Activated CD8-positive, alpha-beta memory T cell treated with anti-CD3 and anti-CD28 coated beads for 4 hours (primary cell): ENCODE results near the gene SNCB.

Source experiments
- DNase-seq, 2 donors: peaks; one replicate each; pipeline ENCODE4 v3.0.0-alpha.2; 2020; ENCODE audit warnings: low read depth in 2 of 2

Gene SNCB

DNA sequence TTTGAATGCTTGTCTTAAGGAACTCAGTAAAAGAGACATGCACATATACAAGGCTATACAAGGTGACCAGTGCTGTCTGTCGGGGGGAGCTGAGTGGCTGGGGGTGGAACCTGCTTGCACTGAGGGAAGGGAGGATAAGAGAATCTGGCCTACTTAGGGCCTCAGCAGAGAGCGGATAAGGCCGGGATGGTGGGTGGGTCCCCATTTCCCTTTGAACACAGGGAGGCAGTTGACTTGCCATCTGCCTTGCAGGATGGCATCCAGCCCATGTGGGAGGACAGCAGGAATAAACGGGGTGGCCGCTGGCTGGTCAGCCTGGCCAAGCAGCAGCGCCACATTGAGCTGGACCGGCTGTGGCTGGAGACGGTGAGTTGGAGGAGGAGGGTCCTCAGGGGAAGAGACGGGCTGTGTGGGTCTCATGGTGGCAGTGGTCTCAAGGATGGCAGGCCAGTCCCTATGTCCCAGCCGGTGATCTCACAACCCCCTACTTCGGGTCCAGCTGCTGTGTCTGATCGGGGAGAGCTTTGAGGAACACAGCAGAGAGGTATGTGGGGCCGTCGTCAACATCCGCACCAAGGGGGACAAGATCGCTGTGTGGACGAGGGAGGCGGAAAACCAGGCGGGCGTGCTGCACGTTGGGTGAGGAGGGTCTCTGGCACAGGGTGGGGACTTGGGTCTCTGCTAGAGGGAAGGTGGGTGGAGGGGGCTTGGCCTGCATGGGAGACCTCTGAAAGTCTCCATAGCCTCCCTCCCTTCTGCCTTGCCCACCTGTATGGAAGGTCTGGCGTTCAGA lies 14.7 kb upstream of the SNCB start:
- DNase-seq, result no peak

DNA sequence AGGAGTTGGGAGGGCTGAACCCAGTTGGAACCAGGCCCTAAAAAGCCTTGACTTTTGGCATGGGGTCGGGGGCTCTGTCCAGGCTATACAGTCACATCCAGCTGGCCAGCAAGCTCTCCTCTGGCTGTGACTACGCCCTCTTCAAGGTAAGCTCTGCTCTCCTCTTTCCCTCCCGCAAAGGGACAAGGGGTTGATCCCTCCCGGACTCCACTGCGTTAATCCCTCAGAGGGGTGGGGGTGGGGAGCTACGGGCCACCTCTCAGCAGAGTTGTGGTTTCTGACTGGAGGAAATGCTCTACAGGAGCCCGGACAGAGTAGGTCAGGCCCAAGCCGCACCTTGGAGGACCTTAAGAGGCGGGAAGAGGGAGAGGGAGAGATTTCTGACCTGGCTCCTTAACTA lies 14.0 kb upstream of the SNCB start:
- DNase-seq, result no peak

DNA sequence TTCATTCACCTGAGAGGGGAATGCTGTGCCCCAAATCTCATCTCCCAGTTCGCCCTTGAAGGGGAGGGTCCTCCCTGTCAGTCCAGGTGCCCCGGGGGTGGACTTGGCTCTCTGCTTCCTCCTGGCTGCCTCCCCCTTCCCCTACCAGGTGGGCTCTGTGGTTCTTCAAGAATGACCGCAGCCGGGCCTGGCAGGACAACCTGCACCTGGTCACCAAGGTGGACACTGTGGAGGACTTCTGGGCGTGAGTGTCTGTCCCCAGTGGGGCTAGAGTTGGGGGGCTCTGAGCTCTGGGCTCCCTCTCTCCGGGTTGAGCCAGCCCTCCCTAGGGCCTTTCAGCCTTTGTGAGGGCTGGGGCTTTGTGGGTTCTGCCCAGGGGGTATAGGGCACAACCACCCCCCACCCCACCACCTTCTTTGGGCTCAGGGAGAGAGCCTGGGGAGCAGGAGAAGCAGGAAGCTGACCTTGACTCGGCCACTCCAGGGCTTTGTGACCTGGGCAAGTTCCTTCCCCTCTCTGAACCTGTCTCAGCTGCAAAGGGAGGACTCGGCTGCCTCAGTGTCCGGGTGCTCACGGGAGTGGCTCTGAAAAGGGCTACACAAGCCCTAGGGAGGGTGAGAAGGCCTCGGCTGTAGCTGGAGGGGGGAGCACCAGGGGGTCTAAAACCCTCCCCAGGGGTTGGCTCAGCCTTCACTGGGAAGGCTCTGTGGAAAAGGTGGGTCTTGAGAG lies 13.3 kb upstream of the SNCB start:
- DNase-seq, result no peak

DNA sequence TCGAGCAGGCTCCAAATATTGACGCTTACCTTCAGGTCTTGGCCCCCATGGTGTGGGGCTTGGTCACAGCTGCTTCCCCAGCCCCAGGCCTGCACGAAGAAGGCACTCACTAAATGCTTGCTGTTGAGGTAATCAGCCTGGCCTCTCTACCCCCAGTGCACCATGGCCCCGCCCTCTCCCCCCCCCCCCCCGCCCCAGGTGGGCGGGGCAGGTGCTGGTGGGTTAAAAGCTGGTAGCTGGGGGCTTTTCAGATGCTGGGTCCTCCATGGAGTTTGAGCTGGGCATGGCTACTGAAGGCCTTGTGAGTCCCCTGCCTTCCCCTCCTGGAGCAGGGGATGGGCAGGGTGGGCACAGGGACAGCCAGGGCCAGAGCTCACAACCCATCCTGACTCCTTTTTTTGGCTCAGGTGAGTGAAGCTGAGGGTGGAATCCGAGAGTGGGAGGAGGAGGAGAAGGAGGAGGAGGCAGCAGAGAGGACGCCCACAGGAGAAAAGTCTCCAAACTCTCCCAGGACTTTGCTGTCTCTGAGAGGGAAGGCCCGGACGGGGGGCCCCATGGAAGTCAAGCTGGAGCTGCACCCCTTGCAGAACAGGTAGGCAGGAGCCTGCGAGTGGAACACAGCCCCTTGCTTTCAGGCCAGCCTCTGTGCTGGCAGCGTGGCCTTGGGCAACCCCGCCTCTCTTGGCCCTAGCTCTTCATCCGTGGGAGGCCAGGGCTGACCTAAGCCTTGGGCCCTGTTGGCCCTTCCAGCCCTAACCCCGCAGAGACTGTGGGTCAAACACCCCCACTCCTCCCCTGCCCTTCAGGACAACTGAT lies 12.5 kb upstream of the SNCB start:
- DNase-seq, result no peak

DNA sequence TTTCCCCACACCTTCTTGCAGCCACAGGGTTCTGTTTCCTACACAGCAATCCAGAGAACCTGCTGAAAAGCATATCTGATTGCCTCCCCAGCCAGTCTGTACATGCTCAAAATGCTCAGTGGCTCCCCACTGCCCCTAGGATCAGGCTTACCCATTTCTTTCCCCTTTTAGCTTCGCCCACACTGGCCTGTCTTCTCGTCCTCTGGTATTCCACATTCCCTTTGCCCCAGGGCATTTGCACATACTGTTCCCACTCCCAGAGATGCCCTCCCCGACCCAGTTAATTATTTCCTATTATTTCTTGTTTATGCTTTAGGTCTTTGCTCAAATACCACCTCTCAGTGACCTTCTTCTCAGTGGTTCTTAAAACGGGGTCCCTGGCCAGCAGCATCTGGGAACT lies 10.3 kb upstream of the SNCB start:
- no peak for DNase-seq

DNA sequence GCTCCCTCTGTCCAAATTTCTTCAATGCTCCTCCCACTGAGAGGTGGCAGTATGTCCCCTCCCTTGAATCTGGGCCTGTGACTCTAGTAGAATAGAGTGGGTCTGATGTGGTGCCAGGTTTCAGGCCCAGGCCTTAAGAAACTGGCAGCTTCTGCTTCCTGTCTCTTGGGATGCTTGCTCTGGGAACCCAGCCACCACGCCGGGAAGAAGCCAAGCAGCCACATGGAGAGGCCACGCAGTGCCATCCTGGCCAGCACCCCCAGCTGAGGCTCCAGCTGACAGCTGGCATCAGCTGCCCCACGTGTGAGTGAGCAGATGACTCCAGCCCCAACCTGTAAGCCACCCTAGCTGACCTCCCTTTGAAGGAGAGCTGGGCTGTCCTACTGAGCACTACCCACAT lies 9.6 kb upstream of the SNCB start:
- no peak for DNase-seq

DNA sequence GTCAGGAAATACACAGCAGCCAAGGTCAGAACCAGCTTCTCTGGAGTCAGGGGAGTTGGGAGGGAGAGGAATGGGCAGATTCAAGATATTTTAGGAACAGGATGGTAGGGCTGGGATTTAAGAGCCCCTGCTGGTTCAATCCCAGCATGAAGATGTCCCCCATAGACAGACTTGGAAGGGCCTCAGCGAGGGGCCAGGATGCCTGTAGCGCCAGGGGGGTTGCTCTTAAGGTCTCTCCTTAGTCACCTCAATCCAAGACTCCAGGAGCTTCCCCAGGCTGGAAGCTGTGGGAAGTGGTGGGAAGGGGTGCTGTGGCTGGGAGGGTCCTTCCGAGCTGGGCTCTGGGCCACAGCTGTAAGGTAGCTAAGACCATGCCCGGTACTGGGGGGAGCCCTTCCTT lies 8.9 kb upstream of the SNCB start:
- no peak for DNase-seq

DNA sequence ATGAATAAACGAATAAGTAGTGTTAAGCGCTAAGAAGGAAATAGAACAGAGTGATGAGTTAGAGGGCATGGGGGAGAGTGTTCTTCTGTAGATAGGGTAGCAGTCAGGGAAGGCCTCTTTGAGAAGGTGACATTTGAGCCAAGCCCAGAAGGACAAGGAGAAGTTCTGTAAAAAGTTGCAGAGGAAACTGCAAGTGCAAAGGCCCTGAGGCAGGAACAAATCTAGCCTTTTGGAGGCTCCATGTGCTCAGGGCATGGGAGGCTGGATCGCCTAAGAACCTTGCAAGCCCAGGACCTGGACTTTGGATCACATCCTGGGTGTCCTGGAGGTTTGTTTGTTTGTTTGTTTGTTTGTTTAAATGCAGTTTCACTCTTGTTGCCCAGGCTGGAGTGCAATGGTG lies 8.1 kb upstream of the SNCB start:
- DNase-seq, result no peak

DNA sequence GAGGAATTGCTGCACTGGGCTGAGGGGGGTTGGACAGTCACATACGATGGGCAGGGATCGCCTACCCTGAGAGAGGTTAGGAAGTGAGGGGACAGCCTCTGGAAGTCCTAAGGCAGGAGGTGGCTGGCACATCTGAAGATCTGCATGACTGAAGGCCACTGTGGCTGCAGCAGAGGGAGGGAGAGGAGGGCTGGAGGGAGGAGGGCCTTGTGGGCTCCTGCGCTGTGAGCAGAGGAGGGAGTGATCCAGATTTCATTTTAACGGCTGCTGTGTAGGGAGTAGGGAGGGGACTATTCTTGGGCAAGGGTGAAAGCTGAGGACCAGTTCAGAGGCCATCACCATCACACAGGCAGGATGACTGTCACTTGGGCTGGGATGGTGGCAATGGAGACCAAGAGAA lies 7.2 kb upstream of the SNCB start:
- no peak for DNase-seq

DNA sequence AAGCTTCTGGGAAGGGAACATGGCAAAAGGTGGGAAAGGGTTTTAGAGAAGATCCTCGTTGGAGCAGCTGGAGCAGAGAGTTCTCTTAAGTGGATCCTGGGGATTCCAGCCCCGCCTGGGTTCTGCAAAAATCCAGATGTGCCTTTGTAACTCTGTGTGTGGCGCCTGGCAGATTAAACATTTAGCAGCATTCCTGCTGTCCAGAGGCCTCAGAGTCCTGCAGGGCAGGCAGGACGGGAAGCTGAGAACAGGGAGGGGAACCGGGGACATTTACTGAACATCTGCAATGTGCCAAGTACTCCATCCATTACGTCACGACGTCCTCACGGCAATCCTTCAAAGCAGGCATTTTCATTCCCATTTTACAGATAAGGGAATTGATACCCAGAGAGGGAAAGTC lies 6.1 kb upstream of the SNCB start:
- no peak for DNase-seq

DNA sequence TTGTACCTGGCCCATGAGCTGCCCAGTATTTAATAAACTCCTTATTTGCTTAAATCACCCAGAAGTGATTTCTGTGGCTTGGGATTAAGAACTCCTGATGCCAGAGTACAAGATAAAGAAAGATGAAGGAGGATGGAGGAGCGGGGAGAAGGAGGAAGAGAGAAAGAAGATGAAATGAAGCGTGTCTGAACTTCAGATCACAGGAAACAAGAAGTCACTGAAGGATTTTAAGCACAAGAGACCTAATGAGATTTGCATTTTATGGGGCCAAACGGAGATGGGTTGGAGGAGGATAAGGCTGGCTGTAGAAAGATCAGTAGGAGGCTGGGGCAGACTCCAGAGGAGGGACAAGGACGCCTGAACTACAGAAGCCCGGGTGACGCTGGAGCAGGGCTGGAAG lies 3.3 kb upstream of the SNCB start:
- no peak for DNase-seq

DNA sequence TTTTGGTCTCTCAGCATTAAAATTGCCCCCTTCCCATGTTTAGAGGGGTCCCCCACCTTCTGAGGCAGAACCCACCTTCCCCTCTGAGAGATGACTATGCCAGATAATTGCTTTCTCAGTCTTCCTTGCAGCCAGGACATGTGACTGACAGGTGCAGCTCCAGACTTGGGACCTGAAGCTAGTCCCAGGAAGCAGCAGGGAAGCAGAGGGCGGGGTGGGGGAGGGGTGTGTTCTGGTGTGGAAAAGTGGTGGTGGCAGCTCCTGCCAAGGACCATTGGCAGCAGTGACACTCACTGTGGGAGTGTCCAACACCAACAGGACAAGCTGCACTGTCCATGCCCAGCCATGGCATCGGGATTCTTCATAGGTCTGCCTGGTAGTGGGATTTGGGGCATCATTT lies 2.4 kb upstream of the SNCB start:
- no peak for DNase-seq

DNA sequence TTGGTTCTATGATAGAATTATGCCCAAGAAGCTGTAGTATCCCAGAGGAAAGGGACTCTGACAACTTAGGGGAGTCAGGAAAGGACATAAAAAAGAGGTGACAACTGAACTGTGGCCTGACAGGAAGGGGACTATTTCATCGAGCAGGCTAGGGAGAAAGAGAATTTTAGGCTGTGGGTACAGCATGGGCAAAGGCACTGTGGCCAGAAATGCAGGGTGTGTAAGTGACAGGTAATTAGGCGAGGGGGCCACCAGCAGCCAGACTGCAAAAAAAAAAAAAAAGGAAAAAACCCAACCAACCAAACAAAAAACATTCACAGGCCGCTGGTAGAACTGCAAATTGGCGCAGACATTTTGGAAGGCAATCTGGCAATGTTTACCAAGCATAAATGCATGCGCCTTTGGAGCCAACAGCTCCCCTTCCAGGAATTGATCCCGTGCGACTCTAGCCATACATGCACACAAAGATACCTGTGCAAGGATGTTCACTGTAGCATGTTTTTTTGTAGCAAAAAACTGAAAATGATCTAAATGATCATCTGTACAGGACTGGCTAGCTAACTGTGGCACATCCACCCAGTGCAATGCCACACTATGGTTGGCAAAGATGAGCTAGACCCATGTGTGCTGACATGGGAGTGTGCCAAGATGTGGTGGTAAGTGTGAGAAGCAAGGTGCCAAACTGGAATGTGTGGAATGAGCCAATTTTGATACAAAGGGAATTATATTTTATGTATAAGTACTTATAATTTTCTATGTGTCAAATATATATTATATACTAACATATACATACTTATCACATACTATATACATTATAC lies 1.3 kb upstream of the SNCB start:
- no peak for DNase-seq

DNA sequence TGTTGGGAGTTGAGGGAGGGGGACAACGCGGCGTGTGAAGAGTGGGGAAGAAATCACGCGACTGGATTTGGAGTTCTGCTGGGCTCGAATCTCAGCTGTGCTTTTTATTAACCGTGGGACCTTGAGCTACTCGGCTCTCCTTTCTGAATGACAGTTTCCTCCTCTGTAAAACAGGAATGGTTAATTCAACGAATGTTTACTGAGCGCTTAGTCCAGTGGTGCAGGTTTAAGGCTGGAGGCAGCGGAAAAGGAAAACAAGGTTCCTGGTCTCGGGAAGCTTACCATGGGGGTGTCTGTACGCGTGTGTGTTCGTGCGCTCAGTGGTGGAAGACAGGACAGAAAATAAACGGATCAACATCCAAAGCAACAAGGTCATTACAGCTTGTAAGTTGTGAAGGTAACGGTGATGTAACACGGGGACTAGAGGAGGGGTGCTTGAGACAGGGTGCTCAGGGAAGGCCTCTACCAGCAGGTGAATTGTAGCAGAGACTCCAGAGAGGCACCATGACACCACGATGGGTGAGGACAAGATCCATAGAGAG lies 418 bp upstream of the SNCB start:
- DNase-seq, result no peak

DNA sequence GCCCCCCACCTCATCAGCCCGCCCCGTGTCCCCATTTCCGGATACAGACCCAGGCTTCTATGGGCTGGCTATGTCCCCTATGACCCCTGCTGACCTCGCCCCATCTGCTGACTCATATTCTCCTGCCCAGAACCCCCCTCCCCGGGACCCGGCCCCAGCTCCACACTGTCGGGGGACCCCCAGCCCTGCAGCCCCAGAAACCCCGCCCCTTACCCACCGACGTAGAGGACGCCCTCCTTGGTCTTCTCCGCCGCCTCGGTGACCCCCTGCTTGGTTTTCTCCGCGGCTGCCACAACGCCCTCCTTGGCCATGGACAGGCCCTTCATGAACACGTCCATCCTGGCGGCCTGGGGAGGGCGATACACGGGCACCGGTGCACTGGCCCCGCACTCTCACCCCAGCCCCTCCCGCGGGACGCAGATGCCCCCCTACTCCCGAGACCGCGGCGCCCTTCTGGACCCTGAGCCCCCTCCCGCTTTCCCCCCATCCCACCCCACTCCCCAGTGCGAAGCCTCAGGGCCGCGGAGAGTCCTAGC lies 949 bp downstream of the SNCB start:
- no peak for DNase-seq

DNA sequence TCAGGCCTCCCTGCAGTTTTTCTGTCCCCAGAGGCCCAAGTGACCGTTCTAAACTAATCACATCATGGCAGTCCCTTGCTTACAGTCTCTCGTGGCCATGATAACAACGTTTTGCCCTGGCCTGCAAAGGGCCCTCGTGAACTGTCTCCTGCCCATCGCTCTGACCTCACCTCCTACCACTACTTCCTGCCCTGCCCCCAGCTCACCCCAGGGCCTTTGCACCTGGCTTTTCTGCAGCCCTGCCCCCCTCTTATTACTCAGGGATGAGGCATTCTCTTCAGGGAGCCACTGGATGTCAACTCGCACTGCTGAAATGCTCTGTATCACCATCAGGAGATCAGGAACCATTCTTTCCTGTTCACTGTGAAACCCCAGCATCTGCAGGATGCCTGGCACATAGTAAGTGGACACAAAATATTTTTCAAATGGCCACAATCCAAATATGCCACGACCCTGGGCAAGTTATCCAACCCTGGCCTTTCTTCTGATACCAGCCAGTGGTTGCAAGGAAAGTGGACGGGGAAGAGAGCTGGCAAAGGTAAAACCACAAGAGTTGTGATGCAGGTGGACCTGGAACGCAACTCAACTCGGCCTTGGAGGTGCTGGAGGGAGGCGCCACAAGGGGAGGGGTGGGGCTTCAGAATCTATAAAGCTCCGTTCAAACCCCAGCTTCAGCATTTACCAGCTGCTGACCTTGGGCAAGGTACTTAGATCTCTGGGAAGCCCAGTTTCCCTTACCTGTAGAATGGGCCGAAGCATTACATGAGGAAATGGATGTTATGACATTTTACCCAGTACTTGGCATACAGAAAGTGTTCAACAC lies 1.7 kb downstream of the SNCB start:
- no peak for DNase-seq

DNA sequence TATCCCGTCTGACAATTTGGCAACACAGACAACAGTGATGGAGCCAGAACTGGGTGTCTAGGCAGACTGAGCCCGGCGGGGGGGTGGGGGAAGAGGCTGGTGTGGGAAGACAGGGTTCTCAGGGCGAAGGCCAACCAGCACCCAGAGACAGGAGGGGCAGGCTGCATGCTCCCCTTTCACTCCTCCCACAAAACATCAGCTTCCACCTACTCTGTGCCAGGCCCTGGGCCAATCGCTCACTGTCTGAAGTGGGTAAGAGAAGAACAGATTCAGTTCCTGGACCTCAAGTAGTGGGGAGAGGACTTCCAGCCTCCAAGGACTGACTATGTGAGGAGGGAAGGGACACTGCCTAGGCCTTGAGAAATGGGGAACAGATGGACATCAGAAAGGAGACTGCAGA lies 2.8 kb downstream of the SNCB start:
- DNase-seq, result no peak

DNA sequence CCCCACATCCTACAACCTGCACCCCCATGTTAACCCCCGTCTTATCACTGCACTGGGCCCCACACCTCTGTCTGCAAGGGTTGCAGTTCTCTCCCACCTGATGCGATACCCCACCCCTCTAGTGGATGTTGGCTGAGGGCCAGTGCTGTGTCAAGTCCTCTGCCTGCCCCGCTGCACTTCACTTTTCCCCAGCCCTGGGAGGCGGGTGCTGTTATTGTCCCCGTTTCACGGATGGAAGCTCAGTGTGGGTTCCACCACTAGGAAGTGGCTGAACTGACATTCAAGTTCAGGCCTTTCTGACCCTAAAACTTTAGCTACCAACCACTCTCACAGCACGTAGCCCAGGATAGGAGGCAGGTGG lies 3.5 kb downstream of the SNCB start:
- DNase-seq, result no peak

DNA sequence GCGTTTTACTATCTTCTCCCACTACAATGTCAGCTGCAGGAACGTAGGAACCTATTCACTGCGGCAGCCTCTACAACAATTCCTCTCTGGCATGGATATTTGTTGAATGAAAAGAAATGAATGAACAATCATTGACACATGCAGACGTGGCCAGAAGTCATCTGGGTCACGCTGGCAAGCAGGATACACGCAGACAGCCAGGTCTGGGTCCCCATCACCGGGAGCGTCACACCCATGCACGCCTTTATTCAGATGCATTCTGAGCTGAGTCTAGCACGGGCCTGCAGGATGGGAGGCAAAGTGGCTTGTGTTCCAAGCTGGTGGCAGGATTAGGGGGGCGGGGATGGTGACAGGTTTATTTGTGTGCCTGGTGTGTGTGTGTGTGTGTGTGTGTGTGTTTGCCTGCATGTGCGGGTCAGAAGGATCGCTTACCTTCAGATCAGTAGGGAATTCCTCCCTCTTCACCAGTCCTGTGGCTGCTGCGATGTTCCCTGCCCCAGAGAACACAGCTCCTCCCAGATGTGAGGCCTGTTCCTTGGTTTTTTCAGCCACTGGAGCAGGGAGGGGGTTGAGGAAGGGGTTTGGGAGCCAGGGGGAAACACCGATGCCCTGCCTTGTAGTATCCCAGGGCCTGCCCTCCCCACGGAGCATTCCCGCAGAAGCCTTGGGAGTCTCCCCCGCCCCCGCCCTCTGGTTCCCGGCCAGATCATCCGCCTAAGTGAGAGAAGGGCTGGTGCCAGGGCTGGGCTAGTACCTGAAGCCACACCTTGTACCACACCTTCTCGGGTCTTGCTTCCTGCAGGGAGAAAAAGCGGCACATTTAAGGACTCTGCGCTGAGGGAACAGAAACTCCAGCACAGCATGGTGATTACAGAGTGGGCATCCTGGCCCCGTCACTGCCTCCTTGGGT lies 4.1 kb downstream of the SNCB start:
- DNase-seq, result no peak
